Glomerular endothelial cell (primary cell): ENCODE measurements around the gene USP4. TPM values are rescaled to one million over a fixed set of nuclear protein-coding genes. Genes with fewer than 3 reads are reported as not detected.
"Not testable (repeated sequence)": the region's sequence is repeated elsewhere in the genome, so short reads cannot be mapped to it uniquely, and the experiment has no call there.

Experiments used
- DNase-seq: peaks from one replicate; pipeline ENCODE4 v3.0.0-alpha.2; 2011; ENCODE audit warnings: low read depth, low spot score; ENCODE audit errors: extremely low read depth
- total RNA-seq: library from RNA; depleted of rRNA; stranded (reverse); fragments of >200 nt; gene quantifications from 2 replicates; pipeline ENCODE4 v1.2.3, GENCODE V29; 2015

USP4 gene
- total RNA-seq, 1 donor from 2014 or later: 36.1 TPM

GRCh38 chr3:49255112-49255511, 84.7 kb downstream of the USP4 start:
- DNase-seq: no peak

GRCh38 chr3:49253512-49253911, 86.3 kb downstream of the USP4 start:
- DNase-seq: no peak

GRCh38 chr3:49248840-49249227, 91.0 kb downstream of the USP4 start:
- no peak for DNase-seq

GRCh38 chr3:49244581-49245205, 95.2 kb downstream of the USP4 start:
- no peak for DNase-seq

- not testable (repeated sequence) for DNase-seq
Measured at GRCh38 chr3:49240091-49240490, 99.8 kb downstream of the USP4 start.

GRCh38 chr3:49238274-49239127, 101.4 kb downstream of the USP4 start:
- DNase-seq: peak; percentile 85

- DNase-seq: no peak
Measured at GRCh38 chr3:49237344-49237743, 102.5 kb downstream of the USP4 start.

- DNase-seq: no peak
Measured at GRCh38 chr3:49236226-49236625, 103.6 kb downstream of the USP4 start.

- not testable (repeated sequence) for DNase-seq
Measured at GRCh38 chr3:49228817-49229216, 111.0 kb downstream of the USP4 start.

Other genes starting within 250 kb of the USP4 start
- gene QRICH1, start 246.0 kb downstream of the USP4 start, total RNA-seq: 73.8 and 205 TPM in 2 replicates
- gene QARS1, start 235.3 kb downstream of the USP4 start, total RNA-seq: 246 and 266 TPM in 2 replicates
- 37.7 and 43.1 TPM in 2 replicates for gene USP19, start 219.2 kb downstream of the USP4 start, total RNA-seq
- 1,071 and 1,381 TPM in 2 replicates for gene LAMB2, start 207.0 kb downstream of the USP4 start, total RNA-seq
- 40.8 and 41.9 TPM in 2 replicates for gene CCDC71, start 173.7 kb downstream of the USP4 start, total RNA-seq
- gene KLHDC8B, start 168.5 kb downstream of the USP4 start, total RNA-seq: 98.4 and 110 TPM in 2 replicates
- 2.3 and 5.8 TPM in 2 replicates for gene C3orf62, start 62.8 kb downstream of the USP4 start, total RNA-seq
- gene GPX1, start 18.3 kb upstream of the USP4 start, total RNA-seq: 607 and 731 TPM in 2 replicates
- gene RHOA, start 71.9 kb upstream of the USP4 start, total RNA-seq: 584 and 601 TPM in 2 replicates
- 18.4 and 28.7 TPM in 2 replicates for gene TCTA, start 72.4 kb upstream of the USP4 start, total RNA-seq
- 1.9 and 2.5 TPM in 2 replicates for gene AMT, start 82.4 kb upstream of the USP4 start, total RNA-seq
- 10.1 and 12.6 TPM in 2 replicates for gene NICN1, start 89.3 kb upstream of the USP4 start, total RNA-seq
- 99.3 and 111 TPM in 2 replicates for gene DAG1, start 130.2 kb upstream of the USP4 start, total RNA-seq
- gene BSN, start 214.4 kb upstream of the USP4 start, total RNA-seq: 0.10 and 0.29 TPM in 2 replicates